22Rv1 (cell line): ENCODE measurements around the gene LOXL4.
A peak's percentile ranks its signal among the peaks of the same experiment; 100 is the strongest.

Source experiments
- H3K27ac ChIP-seq: fragments of 450-650 bp; 2 replicates; pipeline ENCODE4 v1.5.1; 2017
- ZFX ChIP-seq: fragments of 450-650 bp; IDR thresholded peaks from 2 replicates; pipeline ENCODE4 v1.6.1; 2017; ENCODE audit warnings: antibody characterized with exemption, borderline replicate concordance
- TF ChIP-seq, protein P1 (sequence below): fragments of 450-650 bp; IDR thresholded peaks from 2 replicates; pipeline ENCODE4 v1.5.1; 2017; ENCODE audit warnings: mild to moderate bottlenecking

LOXL4 gene

DNA sequence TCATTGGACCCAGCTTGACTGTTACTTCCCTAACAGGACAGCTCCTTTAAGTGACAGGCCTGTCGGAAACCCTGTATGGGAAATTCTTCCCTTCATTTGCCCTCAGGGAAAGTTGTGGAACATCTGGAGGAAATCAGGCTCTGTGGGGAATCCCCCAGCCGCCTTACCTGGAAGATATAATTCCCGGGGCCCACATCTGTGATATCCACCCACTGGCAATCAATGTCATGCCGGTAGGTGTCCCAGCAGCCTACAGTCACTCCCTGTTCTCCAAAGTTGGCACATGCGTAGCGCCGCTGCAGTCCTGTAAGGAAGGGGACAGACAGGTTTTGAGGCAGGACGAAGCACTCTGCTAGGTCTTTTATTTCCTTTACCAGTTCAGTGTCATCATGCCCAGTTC lies 16.6 kb downstream of the LOXL4 start:
- TF ChIP-seq ZFX = no peak
- TF ChIP-seq, protein P1, sequence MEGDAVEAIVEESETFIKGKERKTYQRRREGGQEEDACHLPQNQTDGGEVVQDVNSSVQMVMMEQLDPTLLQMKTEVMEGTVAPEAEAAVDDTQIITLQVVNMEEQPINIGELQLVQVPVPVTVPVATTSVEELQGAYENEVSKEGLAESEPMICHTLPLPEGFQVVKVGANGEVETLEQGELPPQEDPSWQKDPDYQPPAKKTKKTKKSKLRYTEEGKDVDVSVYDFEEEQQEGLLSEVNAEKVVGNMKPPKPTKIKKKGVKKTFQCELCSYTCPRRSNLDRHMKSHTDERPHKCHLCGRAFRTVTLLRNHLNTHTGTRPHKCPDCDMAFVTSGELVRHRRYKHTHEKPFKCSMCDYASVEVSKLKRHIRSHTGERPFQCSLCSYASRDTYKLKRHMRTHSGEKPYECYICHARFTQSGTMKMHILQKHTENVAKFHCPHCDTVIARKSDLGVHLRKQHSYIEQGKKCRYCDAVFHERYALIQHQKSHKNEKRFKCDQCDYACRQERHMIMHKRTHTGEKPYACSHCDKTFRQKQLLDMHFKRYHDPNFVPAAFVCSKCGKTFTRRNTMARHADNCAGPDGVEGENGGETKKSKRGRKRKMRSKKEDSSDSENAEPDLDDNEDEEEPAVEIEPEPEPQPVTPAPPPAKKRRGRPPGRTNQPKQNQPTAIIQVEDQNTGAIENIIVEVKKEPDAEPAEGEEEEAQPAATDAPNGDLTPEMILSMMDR = no peak
- H3K27ac ChIP-seq = no peak overlapping the region

DNA sequence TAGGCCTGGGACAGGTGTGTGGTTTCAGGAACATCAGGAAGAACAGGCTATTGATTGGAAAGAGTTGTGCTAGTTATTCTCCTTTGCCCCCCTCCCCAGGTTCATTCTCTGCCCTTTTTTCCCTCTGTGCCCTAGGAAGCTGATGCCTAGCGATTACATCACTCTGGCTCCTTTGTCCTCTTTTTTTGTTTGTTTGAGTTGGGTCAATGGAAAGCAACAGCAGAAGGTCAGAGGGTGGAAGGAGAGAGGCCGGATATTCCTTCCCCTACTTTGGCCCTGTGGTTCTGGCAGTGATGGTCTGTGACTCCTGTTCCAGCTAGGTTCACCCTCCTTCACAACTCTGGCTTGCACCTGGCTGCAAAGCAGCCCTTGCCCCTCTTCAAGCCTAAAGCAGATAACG lies 18.9 kb downstream of the LOXL4 start:
- TF ChIP-seq, protein P1 = no peak
- TF ChIP-seq ZFX = no peak
- no peak overlapping the region for H3K27ac ChIP-seq

DNA sequence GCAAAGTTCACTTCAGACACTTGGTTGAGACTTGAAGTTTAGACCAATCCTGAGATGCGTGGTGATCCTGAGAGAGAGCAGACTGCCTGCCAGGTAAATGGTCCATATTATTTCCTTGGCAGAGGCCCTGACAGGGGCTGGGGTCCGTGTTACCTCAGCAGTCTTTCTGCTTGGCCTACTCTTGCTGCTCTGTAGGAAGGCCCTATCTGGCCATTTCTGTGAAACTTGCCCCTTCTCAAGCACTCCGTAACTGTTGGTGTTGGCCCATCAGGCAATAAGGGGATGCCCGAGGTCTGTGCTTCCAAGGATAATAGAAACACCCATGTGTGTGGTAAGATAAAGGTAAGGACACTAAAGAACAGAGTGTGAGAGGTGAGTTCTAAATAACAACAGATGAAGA lies 20.0 kb downstream of the LOXL4 start:
- TF ChIP-seq ZFX = no peak
- TF ChIP-seq, protein P1 = no peak
- H3K27ac ChIP-seq = no peak overlapping the region

DNA sequence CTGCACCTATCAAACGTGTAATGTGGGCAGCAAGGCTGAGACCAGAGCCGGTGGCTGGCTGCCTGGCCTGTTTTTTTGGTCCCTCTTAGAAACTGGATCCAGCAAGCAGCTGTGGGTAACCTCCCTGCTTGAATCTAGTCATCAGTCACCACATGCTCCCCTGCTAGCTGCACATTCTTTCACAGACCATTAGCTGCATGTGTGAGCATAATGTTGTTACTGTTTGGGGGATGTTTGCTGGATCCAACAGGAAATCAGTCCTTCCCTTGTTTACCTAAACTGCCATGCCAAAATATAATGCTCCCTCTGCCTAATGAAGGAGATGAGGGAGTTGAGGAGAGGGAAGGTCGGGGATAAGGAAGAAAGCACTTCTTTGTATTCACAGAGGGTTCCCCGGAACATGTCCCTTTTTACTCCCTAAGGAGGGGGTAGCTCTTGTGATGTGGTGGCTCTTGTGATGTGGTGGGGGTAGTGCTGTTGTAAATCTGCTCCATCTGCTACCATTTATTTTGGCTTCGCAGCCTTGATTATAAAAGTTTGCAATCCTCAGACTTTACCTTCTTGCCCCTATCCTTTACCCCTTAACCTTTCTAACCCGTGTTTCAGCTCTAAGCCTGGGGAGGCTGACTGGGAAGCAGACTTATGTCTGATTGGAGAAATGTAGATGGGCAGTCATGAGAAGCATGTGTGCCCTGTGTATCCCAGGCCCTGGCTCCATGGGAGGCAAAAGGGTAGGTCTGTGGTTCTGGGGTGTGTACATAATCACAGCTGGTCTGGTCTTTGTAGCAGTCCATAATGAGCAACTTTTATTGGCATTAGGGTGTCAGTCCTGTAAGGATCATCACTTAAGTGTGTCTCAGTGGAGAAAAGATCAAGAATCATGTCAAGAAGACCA lies 20.8 kb downstream of the LOXL4 start:
- TF ChIP-seq, protein P1 = no peak
- TF ChIP-seq ZFX = no peak

DNA sequence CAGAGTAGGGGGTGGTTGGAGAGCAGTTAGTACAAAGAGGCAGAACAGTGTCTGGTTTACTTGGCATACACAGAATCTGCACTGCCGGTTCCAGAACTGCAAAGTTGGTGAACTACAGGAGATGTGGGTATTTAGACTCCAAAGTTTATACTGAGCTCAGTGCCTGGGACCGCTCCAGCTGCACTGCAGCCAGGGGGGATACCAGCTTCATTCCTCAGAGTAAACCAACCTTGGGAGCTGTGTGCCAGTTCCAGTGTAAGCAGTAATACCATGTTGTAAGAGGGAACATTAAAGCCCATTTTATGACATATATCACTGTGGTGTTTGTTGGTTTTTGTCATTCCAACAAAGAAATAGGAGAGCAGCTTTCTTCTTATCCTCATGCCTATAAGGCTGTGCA lies 23.4 kb downstream of the LOXL4 start:
- no peak overlapping the region for H3K27ac ChIP-seq
- TF ChIP-seq, protein P1 = no peak

More for the DNA sequence above, 20.8 kb downstream of the LOXL4 start:
- H3K27ac ChIP-seq = no peak overlapping the region

DNA sequence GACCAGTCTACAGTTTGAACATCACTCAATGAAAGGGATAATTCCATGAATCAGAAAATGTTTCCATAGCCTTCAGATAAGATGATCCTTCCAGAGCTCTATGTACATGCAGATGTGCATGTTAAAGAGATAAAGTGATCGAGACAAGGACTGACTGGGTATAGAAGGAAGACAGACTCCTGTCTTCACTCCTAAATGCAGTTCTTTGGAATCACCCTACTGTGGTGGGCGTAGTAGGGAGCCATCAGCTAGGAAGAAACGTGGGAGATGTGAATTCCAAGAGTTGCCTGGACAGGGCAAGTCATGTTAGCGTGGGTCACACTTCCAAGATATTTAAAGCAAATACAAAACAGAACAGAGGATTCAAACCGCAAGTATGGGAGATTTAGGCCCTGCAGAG lies 23.9 kb downstream of the LOXL4 start:
- no peak overlapping the region for H3K27ac ChIP-seq
- TF ChIP-seq ZFX = no peak
- TF ChIP-seq, protein P1 = no peak

DNA sequence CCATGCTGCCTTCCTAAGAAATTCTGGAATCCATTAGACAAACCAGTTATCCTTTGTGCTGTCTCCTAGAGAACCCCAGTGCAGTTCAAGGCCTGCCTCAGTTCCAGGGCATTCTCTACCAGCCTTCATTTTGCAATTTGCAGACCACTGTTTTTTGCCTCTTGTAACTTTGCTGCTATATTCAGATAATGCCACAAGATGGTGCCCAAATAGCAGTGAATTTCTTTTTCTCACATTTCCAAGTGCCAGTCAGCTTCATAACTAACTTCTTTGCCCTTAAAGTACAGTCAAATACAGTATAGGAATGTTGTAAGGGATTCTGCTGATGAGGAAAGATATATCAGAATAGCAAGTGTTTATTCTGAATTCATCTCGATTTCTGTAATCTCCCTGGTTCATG lies 25.2 kb downstream of the LOXL4 start:
- TF ChIP-seq, protein P1 = peak; percentile 42
- no peak for TF ChIP-seq ZFX
- no peak overlapping the region for H3K27ac ChIP-seq
